SK-N-SH (cell line): ENCODE measurements around the gene LNPEP. TPM values are rescaled to one million over a fixed set of nuclear protein-coding genes. Genes with fewer than 3 reads are reported as not detected.

Source experiments
- CTCF ChIA-PET: fragments of 300-600, 350-600 bp; formaldehyde crosslinking; extraction: SDS; loops from one replicate; lab custom pipeline; 2021; lab: Yijun Ruan, JAX
- POLR2A ChIA-PET: fragments of 350-600 bp; sonication (Branson Sonifier 250); formaldehyde crosslinking; extraction: SDS; loops from one replicate; lab custom pipeline; 2020; ENCODE audit warnings: antibody characterized with exemption, inconsistent platforms; lab: Yijun Ruan, JAX
- DNase-seq: peaks from one replicate; pipeline ENCODE4 v3.0.0; 2012
- H2AFZ ChIP-seq: fragments of 200-600 bp; sonication (generic); 2 replicates; pipeline ENCODE4 v1.8.1; 2016; ENCODE audit warnings: antibody characterized with exemption, mild to moderate bottlenecking, low read depth
- H3F3A ChIP-seq: fragments of 200-600 bp; sonication (generic); replicated peaks from 2 replicates; pipeline ENCODE3; 2016; ENCODE audit warnings: antibody characterized with exemption, mild to moderate bottlenecking; ENCODE audit not compliant: insufficient read depth
- H3K27ac ChIP-seq, 2 experiments: fragments of 200-500 bp in 1 of 2; fragments of 200-600 bp in 1 of 2; sonication (Bioruptor generic) in 1 of 2; sonication (generic), shearing (Covaris generic) in 1 of 2; 2 replicates each; pipeline versions ENCODE4 v1.5.1 to v1.6.1; 2014 to 2016; ENCODE audit warnings: low read depth in 2 of 2, inconsistent platforms in 1 of 2, low read length in 1 of 2, mild to moderate bottlenecking in 1 of 2, mixed read lengths in 1 of 2
- H3K27me3 ChIP-seq: fragments of 200-600 bp; sonication (generic), shearing (Covaris generic); 2 replicates; pipeline ENCODE4 v1.6.1; 2016; ENCODE audit warnings: mixed run types; ENCODE audit not compliant: insufficient read depth
- H3K36me3 ChIP-seq, 2 experiments: fragments of 200-500 bp in 1 of 2; fragments of 200-600 bp in 1 of 2; sonication (Bioruptor generic) in 1 of 2; sonication (generic) in 1 of 2; replicated peaks in 1 of 2; 2 replicates each; pipeline versions ENCODE3 to v1.5.1; 2014 to 2016; ENCODE audit warnings: low read length in 1 of 2, mild to moderate bottlenecking in 1 of 2; ENCODE audit not compliant: insufficient read depth in 2 of 2, control insufficient read depth in 1 of 2
- H3K4me1 ChIP-seq, 2 experiments: fragments of 200-500 bp in 1 of 2; fragments of 200-600 bp in 1 of 2; sonication (Bioruptor generic) in 1 of 2; sonication (generic), shearing (Covaris generic) in 1 of 2; 2 replicates each; pipeline versions ENCODE4 v1.5.1 to v1.6.1; 2014 to 2016; ENCODE audit warnings: low read depth in 1 of 2, low read length in 1 of 2, mixed run types in 1 of 2; ENCODE audit not compliant: insufficient read depth in 2 of 2, control insufficient read depth in 1 of 2
- H3K4me2 ChIP-seq: fragments of 200-600 bp; sonication (generic), shearing (Covaris generic); 2 replicates; pipeline ENCODE4 v1.6.1; 2017; ENCODE audit warnings: mixed run types
- H3K4me3 ChIP-seq, 2 experiments: fragments of 200-500 bp in 1 of 2; fragments of 200-600 bp in 1 of 2; sonication (Bioruptor generic) in 1 of 2; sonication (generic), shearing (Covaris generic) in 1 of 2; 2 replicates each; pipeline versions ENCODE4 v1.5.1 to v1.8.1; 2014 to 2016; ENCODE audit warnings: low read depth in 2 of 2, inconsistent platforms in 1 of 2, low read length in 1 of 2, mild to moderate bottlenecking in 1 of 2, mixed read lengths in 1 of 2, moderate library complexity in 1 of 2
- H3K79me2 ChIP-seq: fragments of 200-600 bp; sonication (generic); 2 replicates; pipeline ENCODE4 v1.8.1; 2017; ENCODE audit warnings: mild to moderate bottlenecking; ENCODE audit not compliant: insufficient read depth
- H3K9ac ChIP-seq: fragments of 200-600 bp; sonication (generic); 2 replicates; pipeline ENCODE4 v1.6.1; 2017; ENCODE audit warnings: mixed run types
- H3K9me2 ChIP-seq: fragments of 200-600 bp; sonication (generic); 2 replicates; pipeline ENCODE4 v1.6.1; 2017; ENCODE audit warnings: mixed run types
- H3K9me3 ChIP-seq: fragments of 200-600 bp; sonication (generic); 2 replicates; pipeline ENCODE4 v1.6.1; 2017; ENCODE audit warnings: mixed run types, mild to moderate bottlenecking, moderate library complexity
- H4K20me1 ChIP-seq: fragments of 200-600 bp; sonication (generic); 2 replicates; pipeline ENCODE4 v1.6.1; 2017; ENCODE audit warnings: mild to moderate bottlenecking, mixed run types; ENCODE audit not compliant: insufficient read depth
- ELF1 ChIP-seq: IDR thresholded peaks from 2 replicates; pipeline ENCODE4 v1.4.0; 2012
- EZH2phosphoT487 ChIP-seq: fragments of 200-600 bp; sonication (generic); IDR thresholded peaks from 2 replicates; pipeline ENCODE4 v1.6.1; 2017; ENCODE audit warnings: low read depth, mixed run types, mild to moderate bottlenecking, antibody characterized with exemption, moderate library complexity, borderline replicate concordance
- FOSL2 ChIP-seq: IDR thresholded peaks from 2 replicates; pipeline ENCODE4 v1.4.0; 2012; ENCODE audit warnings: low read depth, mild to moderate bottlenecking, moderate library complexity, borderline replicate concordance
- GATA2 ChIP-seq: sonication (generic); formaldehyde crosslinking; IDR thresholded peaks from 2 replicates; pipeline ENCODE4 v1.5.0; 2020; ENCODE audit warnings: mild to moderate bottlenecking, missing genetic modification reagents
- JUND ChIP-seq: IDR thresholded peaks from 2 replicates; pipeline ENCODE4 v1.4.0; 2012
- MEF2A ChIP-seq: IDR thresholded peaks from 2 replicates; pipeline ENCODE4 v1.4.0; 2012; ENCODE audit warnings: low read depth, borderline replicate concordance
- NFIC ChIP-seq: IDR thresholded peaks from 2 replicates; pipeline ENCODE4 v1.4.0; 2012; ENCODE audit warnings: borderline replicate concordance
- POLR2AphosphoS5 ChIP-seq: IDR thresholded peaks from 2 replicates; pipeline ENCODE4 v1.6.1; 2012; ENCODE audit warnings: low read depth, low read length
- RAD21 ChIP-seq: IDR thresholded peaks from 2 replicates; pipeline ENCODE4 v1.6.1; 2012; ENCODE audit warnings: mild to moderate bottlenecking, low read length
- SMC3 ChIP-seq: IDR thresholded peaks from 2 replicates; pipeline ENCODE4 v1.6.1; 2012; ENCODE audit warnings: low read depth, low read length, improper control_type of control experiment
- TAF1 ChIP-seq: IDR thresholded peaks from 2 replicates; pipeline ENCODE4 v1.6.1; 2012; ENCODE audit warnings: low read depth, mild to moderate bottlenecking, low read length, moderate library complexity, borderline replicate concordance
- TCF12 ChIP-seq: IDR thresholded peaks from 2 replicates; pipeline ENCODE4 v1.4.0; 2012
- TEAD4 ChIP-seq: IDR thresholded peaks from 2 replicates; pipeline ENCODE4 v1.4.0; 2012; ENCODE audit warnings: mild to moderate bottlenecking, borderline replicate concordance; ENCODE audit not compliant: insufficient read depth
- USF1 ChIP-seq: IDR thresholded peaks from 2 replicates; pipeline ENCODE4 v1.4.0; 2012; ENCODE audit warnings: low read depth, borderline replicate concordance
- USF2 ChIP-seq: fragments of 150-350 bp; IDR thresholded peaks from 2 replicates; pipeline ENCODE4 v1.6.1; 2017; ENCODE audit warnings: antibody characterized with exemption, low read length, low read depth, borderline replicate concordance
- YY1 ChIP-seq: IDR thresholded peaks from 2 replicates; pipeline ENCODE4 v1.4.0; 2012; ENCODE audit warnings: low read depth, mild to moderate bottlenecking
- polyA plus RNA-seq, 3 experiments: library from polyadenylated mRNA; depleted of rRNA; stranded (reverse); fragments of >200 nt; gene quantifications; 2 replicates each; pipeline ENCODE4 v1.2.3, GENCODE V29; 2012
- TF ChIP-seq, protein P1 (sequence below): IDR thresholded peaks from 2 replicates; pipeline ENCODE4 v1.4.0; 2012; ENCODE audit warnings: low read depth, borderline replicate concordance
- TF ChIP-seq, protein P2 (sequence below): fragments of 200-600 bp; sonication (generic); IDR thresholded peaks from 2 replicates; pipeline ENCODE4 v1.6.1; 2017; ENCODE audit warnings: antibody characterized with exemption, mild to moderate bottlenecking, moderate library complexity
- TF ChIP-seq, protein P3 (sequence below): IDR thresholded peaks from 2 replicates; pipeline ENCODE4; 2012

The LNPEP gene
- polyA plus RNA-seq, 1 of the 3 experiments (the other 2 are of a cell fraction), result 4.3 TPM

GRCh38 chr5:96990102-96990501 is 54.2 kb downstream of the LNPEP start (continued):
- no peak for TF ChIP-seq USF1

GRCh38 chr5:96991708-96992107 is 55.8 kb downstream of the LNPEP start:
- Histone ChIP-seq H3K27ac (no peak overlapping the region), H3K4me2 (no peak overlapping the region), H4K20me1 (no peaks in the 10 kb centered on the region), H3K4me1 (no peaks in the 10 kb centered on the region), H3K4me3 (no peak overlapping the region), H3K79me2 (no peaks in the 10 kb centered on the region; the same call in 1 of the 2 replicates), H3K27me3 (no peaks in the 10 kb centered on the region), H3K9me3 (no peaks in the 10 kb centered on the region), H3K9ac (no peak overlapping the region), H3K36me3 (peaks cover 12 to 39% of the 10 kb centered on the region in 2 experiments), H2AFZ (no peak overlapping the region), H3F3A (peaks cover 3% of the 10 kb centered on the region)
- ChIA-PET CTCF (no interaction called here), POLR2A (no interaction called here)
- DNase-seq, result no peak
- TF ChIP-seq YY1, result no peak
- TF ChIP-seq FOSL2, result no peak
- no peak for TF ChIP-seq JUND
- no peak for TF ChIP-seq MEF2A
- TF ChIP-seq TAF1, result no peak
- TF ChIP-seq, protein P1, sequence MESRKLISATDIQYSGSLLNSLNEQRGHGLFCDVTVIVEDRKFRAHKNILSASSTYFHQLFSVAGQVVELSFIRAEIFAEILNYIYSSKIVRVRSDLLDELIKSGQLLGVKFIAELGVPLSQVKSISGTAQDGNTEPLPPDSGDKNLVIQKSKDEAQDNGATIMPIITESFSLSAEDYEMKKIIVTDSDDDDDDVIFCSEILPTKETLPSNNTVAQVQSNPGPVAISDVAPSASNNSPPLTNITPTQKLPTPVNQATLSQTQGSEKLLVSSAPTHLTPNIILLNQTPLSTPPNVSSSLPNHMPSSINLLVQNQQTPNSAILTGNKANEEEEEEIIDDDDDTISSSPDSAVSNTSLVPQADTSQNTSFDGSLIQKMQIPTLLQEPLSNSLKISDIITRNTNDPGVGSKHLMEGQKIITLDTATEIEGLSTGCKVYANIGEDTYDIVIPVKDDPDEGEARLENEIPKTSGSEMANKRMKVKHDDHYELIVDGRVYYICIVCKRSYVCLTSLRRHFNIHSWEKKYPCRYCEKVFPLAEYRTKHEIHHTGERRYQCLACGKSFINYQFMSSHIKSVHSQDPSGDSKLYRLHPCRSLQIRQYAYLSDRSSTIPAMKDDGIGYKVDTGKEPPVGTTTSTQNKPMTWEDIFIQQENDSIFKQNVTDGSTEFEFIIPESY, result no peak
- TF ChIP-seq EZH2phosphoT487, result no peak
- TF ChIP-seq, protein P2, sequence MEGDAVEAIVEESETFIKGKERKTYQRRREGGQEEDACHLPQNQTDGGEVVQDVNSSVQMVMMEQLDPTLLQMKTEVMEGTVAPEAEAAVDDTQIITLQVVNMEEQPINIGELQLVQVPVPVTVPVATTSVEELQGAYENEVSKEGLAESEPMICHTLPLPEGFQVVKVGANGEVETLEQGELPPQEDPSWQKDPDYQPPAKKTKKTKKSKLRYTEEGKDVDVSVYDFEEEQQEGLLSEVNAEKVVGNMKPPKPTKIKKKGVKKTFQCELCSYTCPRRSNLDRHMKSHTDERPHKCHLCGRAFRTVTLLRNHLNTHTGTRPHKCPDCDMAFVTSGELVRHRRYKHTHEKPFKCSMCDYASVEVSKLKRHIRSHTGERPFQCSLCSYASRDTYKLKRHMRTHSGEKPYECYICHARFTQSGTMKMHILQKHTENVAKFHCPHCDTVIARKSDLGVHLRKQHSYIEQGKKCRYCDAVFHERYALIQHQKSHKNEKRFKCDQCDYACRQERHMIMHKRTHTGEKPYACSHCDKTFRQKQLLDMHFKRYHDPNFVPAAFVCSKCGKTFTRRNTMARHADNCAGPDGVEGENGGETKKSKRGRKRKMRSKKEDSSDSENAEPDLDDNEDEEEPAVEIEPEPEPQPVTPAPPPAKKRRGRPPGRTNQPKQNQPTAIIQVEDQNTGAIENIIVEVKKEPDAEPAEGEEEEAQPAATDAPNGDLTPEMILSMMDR, result no peak
- TF ChIP-seq TCF12, result no peak
- TF ChIP-seq POLR2AphosphoS5, result no peak
- no peak for TF ChIP-seq SMC3
- TF ChIP-seq ELF1, result no peak
- no peak for TF ChIP-seq RAD21
- TF ChIP-seq GATA2 (CRISPR knock-in tag), result no peak
- no peak for TF ChIP-seq TEAD4
- TF ChIP-seq, protein P3, sequence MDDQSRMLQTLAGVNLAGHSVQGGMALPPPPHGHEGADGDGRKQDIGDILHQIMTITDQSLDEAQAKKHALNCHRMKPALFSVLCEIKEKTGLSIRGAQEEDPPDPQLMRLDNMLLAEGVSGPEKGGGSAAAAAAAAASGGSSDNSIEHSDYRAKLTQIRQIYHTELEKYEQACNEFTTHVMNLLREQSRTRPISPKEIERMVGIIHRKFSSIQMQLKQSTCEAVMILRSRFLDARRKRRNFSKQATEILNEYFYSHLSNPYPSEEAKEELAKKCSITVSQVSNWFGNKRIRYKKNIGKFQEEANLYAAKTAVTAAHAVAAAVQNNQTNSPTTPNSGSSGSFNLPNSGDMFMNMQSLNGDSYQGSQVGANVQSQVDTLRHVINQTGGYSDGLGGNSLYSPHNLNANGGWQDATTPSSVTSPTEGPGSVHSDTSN, result no peak
- no peak for TF ChIP-seq NFIC
- TF ChIP-seq USF2, result no peak
- TF ChIP-seq, all 33 proteins: peak for 0
- no peaks in the 10 kb centered on the region for H3K9me2 ChIP-seq
